Gastrocnemius medialis (tissue), 4 donors: ENCODE results near the gene ANKS6. TPM values are rescaled to one million over a fixed set of nuclear protein-coding genes. Genes with fewer than 3 reads are reported as not detected.

Source experiments
- ATAC-seq, 2 donors: fragments of 150-250 bp; one replicate each; pipeline ENCODE4 v1.9.1; 2016
- DNase-seq, 2 donors: peaks; one replicate each; pipeline ENCODE4 v3.0.0-alpha.2; 2019
- H3K27ac ChIP-seq, 4 donors: fragments of 200-600 bp; sonication (generic); 1 replicate in 1 of 4; 2 replicates in 3 of 4; pipeline ENCODE4 v1.5.1; 2016 to 2018; ENCODE audit warnings: mild to moderate bottlenecking in 2 of 4, moderate library complexity in 1 of 4
- H3K27me3 ChIP-seq, 3 donors: fragments of 200-600 bp; sonication (generic) in 2 of 3; 1 replicate in 1 of 3; 2 replicates in 2 of 3; pipeline versions ENCODE4 v1.5.1 to v1.6.0; 2016 to 2019; ENCODE audit warnings: mild to moderate bottlenecking in 1 of 3, moderate library complexity in 1 of 3
- H3K36me3 ChIP-seq, 2 donors: fragments of 200-600 bp; sonication (generic) in 1 of 2; one replicate each; pipeline ENCODE4 v1.5.1; 2017 to 2018
- H3K4me1 ChIP-seq, 2 donors: fragments of 200-600 bp; sonication (generic) in 1 of 2; one replicate each; pipeline ENCODE4 v1.5.1; 2016 to 2017; ENCODE audit warnings: mild to moderate bottlenecking in 2 of 2
- H3K4me3 ChIP-seq, 4 donors: fragments of 200-600 bp; sonication (generic) in 3 of 4; 1 replicate in 1 of 4; 2 replicates in 3 of 4; pipeline ENCODE4 v1.5.1; 2016 to 2019; ENCODE audit warnings: mild to moderate bottlenecking in 2 of 4
- H3K9me3 ChIP-seq, 3 donors: fragments of 200-600 bp; sonication (generic) in 2 of 3; 1 replicate in 1 of 3; 2 replicates in 2 of 3; pipeline ENCODE4 v1.5.1; 2016 to 2019
- CTCF ChIP-seq, 5 experiments: fragments of 450-650 bp in 3 of 5; fragments of 200-600 bp in 2 of 5; sonication (generic) in 2 of 5; IDR thresholded peaks in 4 of 5; conservative IDR thresholded peaks in 1 of 5; 1 replicate in 4 of 5; 2 replicates in 1 of 5; pipeline ENCODE4 v1.5.1; 2016 to 2019; ENCODE audit warnings: antibody characterized with exemption in 5 of 5, mild to moderate bottlenecking in 3 of 5, moderate library complexity in 3 of 5
- POLR2A ChIP-seq, 2 donors: fragments of 450-650 bp; IDR thresholded peaks; one replicate each; pipeline ENCODE4 v1.6.1; 2017; ENCODE audit warnings: antibody characterized with exemption in 2 of 2, mild to moderate bottlenecking in 2 of 2, moderate library complexity in 2 of 2
- in situ Hi-C, 4 donors: fragments of 200-750 bp; cut with MboI; loops; one replicate each; pipeline versions ENCODE4 v1.15.0 to v1.8.0; 2017; ENCODE audit warnings: low sequenced_read_pairs in 4 of 4
- intact Hi-C: fragments of 100-400 bp; cut with DNase I; formaldehyde crosslinking; loops from one replicate; pipeline ENCODE4 v1.15.1; 2023; ENCODE audit warnings: low total_unique reads
- total RNA-seq, 4 donors: library from RNA; depleted of rRNA; stranded (reverse); fragments of >200 nt; gene quantifications; one replicate each; pipeline versions ENCODE4 v1.1.0 to v1.2.3, GENCODE V29; 2016

The ANKS6 gene
- total RNA-seq, 4 donors from 2014 or later = 3.9 to 7.0 (median 4.4) TPM

GRCh38 chr9:98701576-98701975 is 94.8 kb downstream of the ANKS6 start:
- intact Hi-C loops = no loop called here
- in situ Hi-C loops = no loop called here
- DNase-seq = no peak
- Histone ChIP-seq H3K4me3 (no peak overlapping the region), H3K27me3 (peaks cover 15 to 31% (median 30%) of the 10 kb centered on the region in 3 donors), H3K36me3 (no peaks in the 10 kb centered on the region), H3K27ac (no peak overlapping the region), H3K9me3 (no peaks in the 10 kb centered on the region), H3K4me1 (no peaks in the 10 kb centered on the region)
- TF ChIP-seq POLR2A (IDR thresholded peaks at IDR 0.05) (no peak), CTCF (IDR thresholded peaks at IDR 0.05 in 4 of 5, conservative IDR thresholded peaks at IDR 0.05 in 1 of 5) (no peak)
- ATAC-seq = no peak

GRCh38 chr9:98700801-98701200 is 95.6 kb downstream of the ANKS6 start:
- H3K4me3 ChIP-seq = no peak overlapping the region
- H3K4me1 ChIP-seq = no peaks in the 10 kb centered on the region
- no peak for DNase-seq
- intact Hi-C loops = no loop called here
- in situ Hi-C loops = no loop called here
- peaks cover 10 to 23% (median 23%) of the 10 kb centered on the region in 3 donors for H3K27me3 ChIP-seq
- ATAC-seq = no peak
- H3K9me3 ChIP-seq = no peaks in the 10 kb centered on the region
- no peak for TF ChIP-seq POLR2A (IDR thresholded peaks at IDR 0.05)
- no peak for TF ChIP-seq CTCF (IDR thresholded peaks at IDR 0.05 in 4 of 5, conservative IDR thresholded peaks at IDR 0.05 in 1 of 5)
- H3K27ac ChIP-seq = no peak overlapping the region
- no peaks in the 10 kb centered on the region for H3K36me3 ChIP-seq

- no peak for DNase-seq
- in situ Hi-C loops (no loop called here), intact Hi-C loops (no loop called here)
- H3K4me1 ChIP-seq = no peaks in the 10 kb centered on the region
- no peak for TF ChIP-seq CTCF (IDR thresholded peaks at IDR 0.05 in 4 of 5, conservative IDR thresholded peaks at IDR 0.05 in 1 of 5)
- no peak overlapping the region for H3K4me3 ChIP-seq
- H3K36me3 ChIP-seq = no peaks in the 10 kb centered on the region
- peaks cover 0 to 6% (median 4%) of the 10 kb centered on the region in 3 donors for H3K27me3 ChIP-seq
- H3K9me3 ChIP-seq = no peaks in the 10 kb centered on the region
- H3K27ac ChIP-seq = no peak overlapping the region
- ATAC-seq = no peak
These were observed 97.5 kb downstream of the ANKS6 start for GRCh38 chr9:98698856-98699255.

- TF ChIP-seq CTCF (IDR thresholded peaks at IDR 0.05 in 4 of 5, conservative IDR thresholded peaks at IDR 0.05 in 1 of 5) (no peak), POLR2A (IDR thresholded peaks at IDR 0.05) (no peak)
- in situ Hi-C loops = no loop called here
- Histone ChIP-seq H3K27ac (no peak overlapping the region), H3K36me3 (no peaks in the 10 kb centered on the region), H3K4me1 (no peaks in the 10 kb centered on the region), H3K9me3 (no peaks in the 10 kb centered on the region), H3K27me3 (no peaks in the 10 kb centered on the region), H3K4me3 (no peak overlapping the region)
- DNase-seq (no peak), ATAC-seq (no peak)
- intact Hi-C loops = no loop called here
These were observed 101.4 kb downstream of the ANKS6 start for GRCh38 chr9:98694943-98695342.

GRCh38 chr9:98692392-98692791 is 104.0 kb downstream of the ANKS6 start:
- Histone ChIP-seq H3K9me3 (no peaks in the 10 kb centered on the region), H3K27ac (no peak overlapping the region), H3K4me1 (no peaks in the 10 kb centered on the region), H3K4me3 (no peak overlapping the region), H3K36me3 (no peaks in the 10 kb centered on the region), H3K27me3 (no peaks in the 10 kb centered on the region)
- intact Hi-C loops (no loop called here), in situ Hi-C loops (no loop called here)
- ATAC-seq = no peak
- DNase-seq = no peak
- no peak for TF ChIP-seq CTCF (IDR thresholded peaks at IDR 0.05 in 4 of 5, conservative IDR thresholded peaks at IDR 0.05 in 1 of 5)
- TF ChIP-seq POLR2A (IDR thresholded peaks at IDR 0.05) = no peak
